ENCODE measurements around the gene SRRM4. TPM values are rescaled to one million over a fixed set of nuclear protein-coding genes. Genes with fewer than 3 reads are reported as not detected.

Gene SRRM4
- total and polyA plus RNA-seq, 4 donors: 3.8 to 22.6 (median 13.9) TPM

- 58% methylated on average over 4 of the region's 9 CpGs for WGBS (ENCODE audit: insufficient coverage)
- H3K27ac ChIP-seq (ENCODE audit: low read depth, low read length): no peak overlapping the region
- no peaks in the 10 kb centered on the region for H3K9me3 ChIP-seq (ENCODE audit: control insufficient read depth, insufficient read depth, low read length)
- peaks cover 12% of the 10 kb centered on the region for H3K4me1 ChIP-seq (ENCODE audit: control insufficient read depth, insufficient read depth, low read length)
- no peaks in the 10 kb centered on the region for H3K36me3 ChIP-seq (ENCODE audit: control insufficient read depth, insufficient read depth, low read length)
- H3K27me3 ChIP-seq (ENCODE audit: control insufficient read depth, insufficient read depth, low read length): no peaks in the 10 kb centered on the region
- DNase-seq (ENCODE audit: low read depth in 4 of 6, low spot score in 6 of 6): peak in 1 of 6 donors; percentile 50
- no peak overlapping the region for H3K4me3 ChIP-seq (ENCODE audit: low read depth, low read length)
Observed at GRCh38 chr12:119201789-119202543, 220.6 kb downstream of the SRRM4 start.

- H3K9me3 ChIP-seq (ENCODE audit: control insufficient read depth, insufficient read depth, low read length): no peaks in the 10 kb centered on the region
- H3K27ac ChIP-seq (ENCODE audit: low read depth, low read length): no peak overlapping the region
- no peaks in the 10 kb centered on the region for H3K36me3 ChIP-seq (ENCODE audit: control insufficient read depth, insufficient read depth, low read length)
- no peaks in the 10 kb centered on the region for H3K27me3 ChIP-seq (ENCODE audit: control insufficient read depth, insufficient read depth, low read length)
- peak in 2 of 6 donors; percentile 25 to 32 for DNase-seq (ENCODE audit: low read depth in 4 of 6, low spot score in 6 of 6)
- WGBS (ENCODE audit: insufficient coverage): 4% methylated on average over 2 of the region's 2 CpGs
- H3K4me3 ChIP-seq (ENCODE audit: low read depth, low read length): no peak overlapping the region
- H3K4me1 ChIP-seq (ENCODE audit: control insufficient read depth, insufficient read depth, low read length): peaks cover 12% of the 10 kb centered on the region
Observed at GRCh38 chr12:119202544-119202943, 221.2 kb downstream of the SRRM4 start.

GRCh38 chr12:119204131-119204530, 222.8 kb downstream of the SRRM4 start:
- H3K36me3 ChIP-seq (ENCODE audit: control insufficient read depth, insufficient read depth, low read length): no peaks in the 10 kb centered on the region
- WGBS (ENCODE audit: insufficient coverage): 17% methylated on average over 2 of the region's 2 CpGs
- no peak overlapping the region for H3K4me3 ChIP-seq (ENCODE audit: low read depth, low read length)

GRCh38 chr12:119204671-119205285, 223.4 kb downstream of the SRRM4 start:
- Histone ChIP-seq H3K27ac (ENCODE audit: low read depth, low read length) (no peak overlapping the region), H3K27me3 (ENCODE audit: control insufficient read depth, insufficient read depth, low read length) (no peaks in the 10 kb centered on the region), H3K4me3 (ENCODE audit: low read depth, low read length) (no peak overlapping the region), H3K9me3 (ENCODE audit: control insufficient read depth, insufficient read depth, low read length) (no peaks in the 10 kb centered on the region), H3K36me3 (ENCODE audit: control insufficient read depth, insufficient read depth, low read length) (no peaks in the 10 kb centered on the region), H3K4me1 (ENCODE audit: control insufficient read depth, insufficient read depth, low read length) (peaks cover 16% of the 10 kb centered on the region)
- 69% methylated on average over 4 of the region's 7 CpGs for WGBS (ENCODE audit: insufficient coverage)
- DNase-seq (ENCODE audit: low read depth in 4 of 6, low spot score in 6 of 6): no peak

More at GRCh38 chr12:119204131-119204530, 222.8 kb downstream of the SRRM4 start:
- no peaks in the 10 kb centered on the region for H3K27me3 ChIP-seq (ENCODE audit: control insufficient read depth, insufficient read depth, low read length)
- H3K27ac ChIP-seq (ENCODE audit: low read depth, low read length): no peak overlapping the region
- H3K9me3 ChIP-seq (ENCODE audit: control insufficient read depth, insufficient read depth, low read length): no peaks in the 10 kb centered on the region
- DNase-seq (ENCODE audit: low read depth in 4 of 6, low spot score in 6 of 6): peak in 2 of 6 donors; percentile 60 to 61
- H3K4me1 ChIP-seq (ENCODE audit: control insufficient read depth, insufficient read depth, low read length): peaks cover 16% of the 10 kb centered on the region

DNA sequence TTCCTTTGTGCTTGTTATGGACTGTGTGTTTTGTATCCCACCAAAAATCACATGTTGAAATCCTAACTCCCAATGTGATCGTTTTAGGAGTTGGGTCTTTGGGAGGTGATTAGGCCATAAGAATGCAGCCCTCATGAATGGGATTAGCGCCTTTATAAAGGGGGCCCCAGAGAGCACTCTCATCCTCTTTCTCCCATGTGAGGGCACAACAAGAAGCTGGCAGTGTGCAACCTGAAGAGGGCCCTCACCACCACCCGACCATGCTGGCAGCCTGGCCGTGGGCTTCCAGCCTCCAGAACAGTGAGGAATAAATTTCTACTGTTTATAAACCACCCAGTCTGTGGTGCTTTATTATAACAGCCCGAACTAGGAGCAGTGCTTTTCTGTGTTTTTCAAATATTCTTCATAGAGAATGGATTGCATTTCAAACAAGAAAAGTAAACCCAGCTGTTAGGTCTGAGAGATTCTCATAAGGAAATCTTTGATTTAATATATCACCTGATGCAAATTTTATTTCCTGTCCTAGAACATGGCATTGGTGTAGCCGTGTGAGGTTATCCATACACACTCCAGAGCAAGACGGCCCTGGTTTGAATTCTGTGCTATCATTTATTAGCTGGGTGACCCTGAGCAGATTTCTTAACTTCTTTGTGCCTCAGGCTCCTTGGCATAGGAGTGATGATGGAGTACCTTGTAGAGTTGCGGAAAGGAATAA, 225.2 kb downstream of the SRRM4 start:
- Histone ChIP-seq H3K4me3 (ENCODE audit: low read depth, low read length) (no peak overlapping the region), H3K27ac (ENCODE audit: low read depth, low read length) (no peak overlapping the region), H3K9me3 (ENCODE audit: control insufficient read depth, insufficient read depth, low read length) (no peaks in the 10 kb centered on the region), H3K36me3 (ENCODE audit: control insufficient read depth, insufficient read depth, low read length) (no peaks in the 10 kb centered on the region), H3K4me1 (ENCODE audit: control insufficient read depth, insufficient read depth, low read length) (peaks cover 16% of the 10 kb centered on the region), H3K27me3 (ENCODE audit: control insufficient read depth, insufficient read depth, low read length) (no peaks in the 10 kb centered on the region)
- WGBS (ENCODE audit: insufficient coverage): no CpG with 5 or more reads among the region's 8 CpGs
- peak in 2 of 6 donors; percentile 20 to 47 for DNase-seq (ENCODE audit: low read depth in 4 of 6, low spot score in 6 of 6)

GRCh38 chr12:119207063-119207560, 225.8 kb downstream of the SRRM4 start:
- peak in 2 of 6 donors; percentile 44 to 49 for DNase-seq (ENCODE audit: low read depth in 4 of 6, low spot score in 6 of 6)
- Histone ChIP-seq H3K27ac (ENCODE audit: low read depth, low read length) (no peak overlapping the region), H3K9me3 (ENCODE audit: control insufficient read depth, insufficient read depth, low read length) (no peaks in the 10 kb centered on the region), H3K36me3 (ENCODE audit: control insufficient read depth, insufficient read depth, low read length) (no peaks in the 10 kb centered on the region), H3K4me1 (ENCODE audit: control insufficient read depth, insufficient read depth, low read length) (peaks cover 11% of the 10 kb centered on the region), H3K27me3 (ENCODE audit: control insufficient read depth, insufficient read depth, low read length) (no peaks in the 10 kb centered on the region), H3K4me3 (ENCODE audit: low read depth, low read length) (no peak overlapping the region)
- 95% methylated on average over 2 of the region's 2 CpGs for WGBS (ENCODE audit: insufficient coverage)

DNA sequence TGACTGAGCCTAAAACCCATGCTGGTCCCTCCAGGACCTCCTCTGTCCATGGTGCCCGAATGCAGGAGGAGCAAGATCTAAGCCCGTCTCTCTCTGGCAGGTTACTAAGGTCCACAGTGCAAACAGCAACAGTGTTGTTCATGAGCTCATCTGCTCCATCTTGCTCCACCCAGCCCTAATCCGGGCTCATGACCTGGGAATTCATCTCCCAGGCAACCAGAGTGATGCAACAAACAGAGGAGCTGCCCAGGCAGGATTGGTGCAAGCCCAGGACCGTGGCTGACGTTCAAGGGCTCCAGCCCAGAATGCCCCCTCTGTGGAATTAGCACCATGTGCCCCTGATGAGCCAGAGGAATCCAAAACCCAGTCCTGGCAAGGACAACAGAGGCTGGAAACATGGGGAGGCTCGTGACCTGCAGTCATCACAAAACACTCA, 227.3 kb downstream of the SRRM4 start:
- no peak overlapping the region for H3K4me3 ChIP-seq (ENCODE audit: low read depth, low read length)
- H3K36me3 ChIP-seq (ENCODE audit: control insufficient read depth, insufficient read depth, low read length): no peaks in the 10 kb centered on the region
- 46% methylated on average over 6 of the region's 6 CpGs for WGBS (ENCODE audit: insufficient coverage)
- H3K27ac ChIP-seq (ENCODE audit: low read depth, low read length): no peak overlapping the region
- peak in 1 of 6 donors; percentile 74 for DNase-seq (ENCODE audit: low read depth in 4 of 6, low spot score in 6 of 6)
- peaks cover 4% of the 10 kb centered on the region for H3K4me1 ChIP-seq (ENCODE audit: control insufficient read depth, insufficient read depth, low read length)
- no peaks in the 10 kb centered on the region for H3K9me3 ChIP-seq (ENCODE audit: control insufficient read depth, insufficient read depth, low read length)
- no peaks in the 10 kb centered on the region for H3K27me3 ChIP-seq (ENCODE audit: control insufficient read depth, insufficient read depth, low read length)

GRCh38 chr12:119211884-119212283, 230.5 kb downstream of the SRRM4 start:
- peak in 1 of 6 donors; percentile 71 for DNase-seq (ENCODE audit: low read depth in 4 of 6, low spot score in 6 of 6)
- Histone ChIP-seq H3K36me3 (ENCODE audit: control insufficient read depth, insufficient read depth, low read length) (no peaks in the 10 kb centered on the region), H3K4me3 (ENCODE audit: low read depth, low read length) (no peak overlapping the region), H3K4me1 (ENCODE audit: control insufficient read depth, insufficient read depth, low read length) (peaks cover 4% of the 10 kb centered on the region), H3K9me3 (ENCODE audit: control insufficient read depth, insufficient read depth, low read length) (no peaks in the 10 kb centered on the region), H3K27ac (ENCODE audit: low read depth, low read length) (no peak overlapping the region), H3K27me3 (ENCODE audit: control insufficient read depth, insufficient read depth, low read length) (no peaks in the 10 kb centered on the region)
- WGBS (ENCODE audit: insufficient coverage): 60% methylated on average over 11 of the region's 13 CpGs
